Chondrocyte (in vitro differentiated cells): ENCODE results near the gene IGFBP2. TPM values are rescaled to one million over a fixed set of nuclear protein-coding genes. Genes with fewer than 3 reads are reported as not detected.

Experiments used
- DNase-seq: peaks from one replicate; pipeline ENCODE4 v3.0.0; 2021; ENCODE audit warnings: mixed read lengths, low spot score
- H3K27ac Mint-ChIP-seq: one replicate; pipeline ENCODE4 v1.8.0; 2021; ENCODE audit warnings: mild to moderate bottlenecking, moderate library complexity, mixed read lengths; ENCODE audit not compliant: unreplicated experiment
- H3K27me3 Mint-ChIP-seq: 2 replicates; pipeline ENCODE4 v1.8.0; 2021; ENCODE audit warnings: low read depth, mixed read lengths
- H3K36me3 Mint-ChIP-seq: 2 replicates; pipeline ENCODE4 v1.8.0; 2021; ENCODE audit warnings: low read depth, mixed read lengths
- H3K4me1 Mint-ChIP-seq: 2 replicates; pipeline ENCODE4 v1.8.0; 2021; ENCODE audit warnings: low read depth, mild to moderate bottlenecking, mixed read lengths
- H3K4me3 Mint-ChIP-seq: one replicate; pipeline ENCODE4 v1.8.0; 2021; ENCODE audit warnings: mild to moderate bottlenecking, moderate library complexity, mixed read lengths; ENCODE audit not compliant: unreplicated experiment
- H3K9me3 Mint-ChIP-seq: 2 replicates; pipeline ENCODE4 v1.8.0; 2021; ENCODE audit warnings: low read depth, mixed read lengths
- CTCF ChIP-seq: fragments of 200-600 bp; sonication (generic); IDR thresholded peaks from 2 replicates; pipeline ENCODE4 v1.5.0; 2021; ENCODE audit warnings: antibody characterized with exemption, mild to moderate bottlenecking, moderate library complexity
- total RNA-seq: library from RNA; stranded (reverse); gene quantifications from 3 replicates; pipeline ENCODE4 v1.2.1, GENCODE V29; 2021

The IGFBP2 gene
- total RNA-seq, 1 donor from 2014 or later = 1,848 TPM

GRCh38 chr2:216674376-216674775 lies 41.2 kb downstream of the IGFBP2 start:
- H3K4me3 Mint-ChIP-seq = no peak overlapping the region
- H3K27ac Mint-ChIP-seq = peak overlapping the region; percentile 54
- H3K36me3 Mint-ChIP-seq = peaks cover 27% of the 10 kb centered on the region
- no peaks in the 10 kb centered on the region for H3K9me3 Mint-ChIP-seq
- no peak for DNase-seq
- no peaks in the 10 kb centered on the region for H3K27me3 Mint-ChIP-seq
- TF ChIP-seq CTCF = no peak
- H3K4me1 Mint-ChIP-seq = peaks cover 9% of the 10 kb centered on the region

GRCh38 chr2:216676630-216677029 lies 43.4 kb downstream of the IGFBP2 start:
- no peaks in the 10 kb centered on the region for H3K27me3 Mint-ChIP-seq
- DNase-seq = no peak
- no peaks in the 10 kb centered on the region for H3K9me3 Mint-ChIP-seq
- peaks cover 36% of the 10 kb centered on the region for H3K36me3 Mint-ChIP-seq
- no peak overlapping the region for H3K27ac Mint-ChIP-seq
- H3K4me1 Mint-ChIP-seq = peaks cover 30% of the 10 kb centered on the region
- no peak overlapping the region for H3K4me3 Mint-ChIP-seq
- no peak for TF ChIP-seq CTCF

GRCh38 chr2:216677439-216678097 lies 44.3 kb downstream of the IGFBP2 start:
- H3K4me3 Mint-ChIP-seq = no peak overlapping the region
- TF ChIP-seq CTCF = no peak
- H3K36me3 Mint-ChIP-seq = peaks cover 36% of the 10 kb centered on the region
- H3K4me1 Mint-ChIP-seq = peaks cover 39% of the 10 kb centered on the region
- no peaks in the 10 kb centered on the region for H3K27me3 Mint-ChIP-seq
- no peak overlapping the region for H3K27ac Mint-ChIP-seq
- no peak for DNase-seq
- no peaks in the 10 kb centered on the region for H3K9me3 Mint-ChIP-seq

- Mint-ChIP-seq H3K27me3 (no peaks in the 10 kb centered on the region), H3K4me3 (no peak overlapping the region), H3K27ac (no peak overlapping the region), H3K4me1 (peaks cover 44% of the 10 kb centered on the region), H3K36me3 (peaks cover 36% of the 10 kb centered on the region), H3K9me3 (no peaks in the 10 kb centered on the region)
- DNase-seq = no peak
- TF ChIP-seq CTCF = no peak
These were observed 44.9 kb downstream of the IGFBP2 start for GRCh38 chr2:216678098-216678465.

GRCh38 chr2:216678813-216679657 lies 45.8 kb downstream of the IGFBP2 start:
- no peak for DNase-seq
- H3K4me1 Mint-ChIP-seq = peaks cover 54% of the 10 kb centered on the region
- TF ChIP-seq CTCF = no peak
- no peaks in the 10 kb centered on the region for H3K27me3 Mint-ChIP-seq
- H3K9me3 Mint-ChIP-seq = no peaks in the 10 kb centered on the region
- peak overlapping the region; percentile 48 for H3K4me3 Mint-ChIP-seq
- peak overlapping the region; percentile 91 for H3K27ac Mint-ChIP-seq
- H3K36me3 Mint-ChIP-seq = peaks cover 36% of the 10 kb centered on the region
